ENCODE measurements around the gene IFNA4.
A peak's percentile ranks its signal among the peaks of the same experiment; 100 is the strongest.
"Not testable (repeated sequence)": the region's sequence is repeated elsewhere in the genome, so short reads cannot be mapped to it uniquely, and the experiment has no call there.

IFNA4 gene

DNA sequence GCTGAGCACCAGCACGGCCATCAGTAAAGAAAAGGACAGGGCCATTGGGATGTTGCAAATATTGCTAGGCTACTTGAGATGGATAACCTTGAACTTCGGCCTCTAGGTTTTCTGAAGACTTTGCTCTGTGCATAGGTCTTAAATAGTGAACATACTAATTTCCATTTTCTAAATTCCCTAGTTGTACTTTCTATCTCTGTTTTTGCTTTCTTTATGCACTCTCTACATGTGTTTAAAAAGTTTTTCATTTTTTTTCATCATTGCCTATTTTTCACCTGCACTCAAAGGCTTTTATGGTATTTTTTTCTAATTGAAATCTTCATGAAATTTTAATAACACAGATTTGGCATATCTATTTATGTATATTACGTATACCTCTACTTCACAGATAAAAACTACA lies at the start of gene IFNA4:
IFNA4 (minus strand) TSS at position 101 of the 400 bp plus-strand sequence; CDS start at position 45, 56 bp downstream.
- not testable (repeated sequence) for DNase-seq

DNA sequence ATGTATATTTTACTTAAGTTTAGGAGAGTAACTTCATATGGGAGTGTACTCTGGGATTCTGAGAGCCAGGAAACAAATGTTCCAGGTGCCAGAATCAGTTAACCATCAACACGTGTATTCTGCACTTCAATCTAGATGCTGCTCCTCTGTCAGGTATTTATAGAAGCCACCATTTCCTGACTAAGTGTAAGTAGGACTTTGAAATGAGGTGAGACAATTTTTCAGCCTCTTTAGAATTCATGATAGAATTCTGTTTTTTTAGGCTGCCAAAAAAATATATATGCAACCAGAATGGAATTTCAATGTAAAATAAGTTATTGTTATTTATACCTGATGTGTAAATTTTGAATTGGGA lies 49.0 kb upstream of the IFNA4 start:
- DNase-seq = not testable (repeated sequence)

DNA sequence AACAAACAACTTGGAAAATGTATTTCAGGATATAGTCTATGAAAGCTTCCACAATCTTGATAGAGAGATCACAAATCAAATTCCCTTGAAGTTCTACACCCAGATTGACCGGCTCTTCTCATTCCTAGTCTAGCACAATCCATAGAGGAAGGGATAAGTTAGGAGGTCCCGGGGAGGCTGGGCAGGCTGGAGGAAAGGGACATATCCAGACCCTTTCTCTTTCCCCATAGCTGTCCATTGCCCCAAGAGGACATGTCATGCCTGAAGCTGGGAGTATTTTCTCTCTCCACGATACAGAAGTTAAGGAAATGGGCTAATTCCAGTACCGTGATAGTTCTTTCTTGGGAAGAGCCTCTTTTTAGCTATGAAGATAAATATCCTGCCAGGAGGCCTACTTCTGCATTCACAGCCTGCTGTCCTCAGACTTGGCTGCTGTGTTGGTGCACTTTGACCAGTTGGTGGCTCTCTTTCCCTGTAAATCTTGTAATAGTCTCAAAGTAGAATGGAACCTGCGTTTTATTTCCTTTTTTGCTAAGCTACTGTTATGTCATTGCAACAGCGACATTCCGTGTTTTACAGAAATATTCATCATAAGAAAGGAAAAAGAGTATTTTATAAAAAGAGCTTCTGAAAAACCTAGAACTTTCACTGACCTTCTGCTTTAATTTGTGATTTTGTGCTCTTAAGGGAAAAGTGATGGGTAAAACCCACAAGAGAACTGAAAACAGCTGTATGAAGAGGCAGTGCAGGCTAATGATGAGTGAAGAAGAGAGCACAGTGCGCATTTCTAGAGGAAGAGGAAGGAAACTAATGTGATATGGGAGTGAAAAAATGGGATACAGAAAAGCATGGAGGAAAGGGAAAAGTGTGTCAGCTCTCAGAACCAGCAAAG lies 48.3 kb upstream of the IFNA4 start:
- DNase-seq = peak; percentile 35

DNA sequence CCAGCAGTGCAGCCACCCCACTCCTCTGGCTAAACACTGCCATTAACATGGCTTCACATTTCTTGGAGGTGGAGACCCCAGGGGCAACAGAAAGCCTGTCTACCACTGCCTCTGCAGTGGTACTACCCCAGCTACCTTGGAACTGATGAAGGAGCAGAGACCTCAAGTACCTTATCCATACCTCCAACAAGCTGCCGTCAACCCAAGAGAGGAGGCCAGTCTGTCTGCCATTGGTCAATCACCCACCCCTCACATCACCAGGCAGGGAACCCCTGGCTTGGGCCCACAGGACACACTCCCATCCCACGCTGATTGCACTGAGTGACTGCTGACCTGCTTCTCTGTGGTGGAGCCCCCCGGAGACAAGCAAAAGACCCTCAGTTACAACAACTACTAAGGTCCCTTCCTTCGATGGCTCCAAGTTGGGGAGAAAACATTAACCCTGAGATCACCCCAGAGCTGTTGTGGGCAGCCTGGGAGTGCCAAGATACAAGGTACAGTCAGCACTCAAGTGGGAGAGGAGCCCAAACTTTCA lies 46.8 kb upstream of the IFNA4 start:
- no peak for DNase-seq

DNA sequence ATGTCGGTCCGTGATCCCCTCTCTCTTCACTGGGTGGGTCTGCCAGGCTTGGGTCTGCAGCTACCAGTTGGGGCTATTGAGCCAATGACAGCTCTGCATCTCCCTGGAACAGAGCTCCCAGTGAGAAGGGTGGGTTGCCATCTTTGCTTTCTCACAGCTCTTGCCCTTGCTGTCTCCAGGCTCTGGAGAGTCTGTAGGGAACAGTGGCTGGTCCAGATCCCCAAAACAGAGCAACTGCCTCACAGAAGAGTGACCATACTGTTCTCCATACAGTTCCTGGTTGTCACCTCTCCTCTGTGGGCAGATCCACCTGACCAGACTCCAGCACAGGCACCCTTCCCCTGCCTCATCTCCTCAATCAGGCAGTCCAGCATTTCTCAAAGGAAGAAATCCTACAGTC lies 45.9 kb upstream of the IFNA4 start:
- DNase-seq = no peak

DNA sequence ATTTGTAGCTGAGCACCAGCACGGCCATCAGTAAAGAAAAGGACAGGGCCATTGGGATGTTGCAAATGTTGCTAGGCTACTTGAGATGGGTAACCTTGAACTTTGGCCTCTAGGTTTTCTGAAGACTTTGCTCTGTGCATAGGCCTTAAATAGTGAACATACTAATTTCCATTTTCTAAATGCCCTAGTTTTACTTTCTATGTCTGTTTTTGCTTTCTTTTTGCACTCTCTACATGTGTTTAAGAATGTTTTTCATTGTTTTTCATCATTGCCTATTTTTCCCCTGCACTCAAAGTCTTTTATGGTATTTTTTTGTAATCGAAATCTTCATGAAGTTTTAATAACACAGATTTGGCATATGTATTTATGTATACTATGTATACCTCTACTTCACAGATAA lies 40.7 kb upstream of the IFNA4 start, which contains the start of gene IFNA17:
IFNA17 (minus strand) TSS at position 101 of the 400 bp plus-strand sequence; CDS start at position 52, 49 bp downstream.
- no peak for DNase-seq

DNA sequence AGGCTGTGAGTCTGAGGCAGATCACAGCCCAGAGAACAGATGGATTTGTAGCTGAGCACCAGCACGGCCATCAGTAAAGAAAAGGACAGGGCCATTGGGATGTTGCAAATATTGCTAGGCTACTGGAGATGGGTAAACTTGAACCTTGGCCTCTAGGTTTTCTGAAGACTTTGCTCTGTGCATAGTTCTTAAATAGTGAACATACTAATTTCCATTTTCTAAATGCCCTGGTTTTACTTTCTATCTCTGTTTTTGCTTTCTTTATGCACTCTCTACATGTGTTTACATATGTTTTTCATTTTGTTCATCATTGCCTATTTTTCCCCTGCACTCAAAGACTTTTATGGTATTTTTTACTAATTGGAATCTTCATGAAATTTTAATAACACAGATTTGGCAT lies 29.8 kb upstream of the IFNA4 start, which contains the start of gene IFNA16:
IFNA16 (minus strand) TSS at position 101 of the 400 bp plus-strand sequence; CDS start at position 95, 6 bp downstream.
- not testable (repeated sequence) for DNase-seq

DNA sequence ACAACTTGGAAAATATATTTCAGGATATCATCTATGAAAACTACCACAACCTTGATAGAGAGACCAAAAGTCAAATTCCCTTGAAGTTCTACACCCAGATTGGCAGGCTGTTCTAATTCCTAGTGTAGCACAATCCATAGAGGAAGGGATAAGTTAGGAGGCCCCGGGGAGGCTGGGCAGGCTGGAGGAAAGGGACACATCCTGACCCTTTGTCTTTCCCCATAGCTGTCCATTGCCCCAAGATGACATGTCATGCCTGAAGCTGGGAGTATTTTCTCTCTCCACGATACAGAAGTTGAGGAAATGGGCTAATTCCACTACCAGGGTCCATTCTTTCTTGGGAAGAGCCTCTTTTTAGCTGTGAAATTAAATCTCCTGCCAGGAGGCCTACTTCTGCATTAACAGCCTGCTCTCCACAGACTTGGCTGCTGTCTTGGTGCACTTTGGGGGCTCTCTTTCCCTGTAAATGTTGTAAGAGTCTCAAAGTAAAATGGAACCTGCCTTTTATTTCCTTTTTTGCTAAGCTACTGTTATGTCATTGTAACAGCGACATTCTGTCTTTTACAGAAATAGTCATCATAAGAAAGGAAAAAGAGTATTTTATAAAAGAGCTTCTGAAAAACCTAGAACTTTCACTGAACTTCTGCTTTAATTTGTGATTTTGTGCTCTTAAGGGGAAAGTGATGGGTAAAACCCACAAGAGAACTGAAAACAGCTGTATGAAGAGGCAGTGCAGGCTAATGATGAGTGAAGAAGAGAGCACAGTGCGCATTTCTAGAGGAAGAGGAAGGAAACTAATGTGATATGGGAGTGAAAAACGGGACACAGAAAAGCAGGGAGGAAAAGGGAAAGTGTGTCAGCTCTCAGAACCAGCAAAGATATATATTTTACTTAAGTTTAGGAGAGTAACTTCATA lies 26.3 kb upstream of the IFNA4 start:
- DNase-seq = not testable (repeated sequence)

DNA sequence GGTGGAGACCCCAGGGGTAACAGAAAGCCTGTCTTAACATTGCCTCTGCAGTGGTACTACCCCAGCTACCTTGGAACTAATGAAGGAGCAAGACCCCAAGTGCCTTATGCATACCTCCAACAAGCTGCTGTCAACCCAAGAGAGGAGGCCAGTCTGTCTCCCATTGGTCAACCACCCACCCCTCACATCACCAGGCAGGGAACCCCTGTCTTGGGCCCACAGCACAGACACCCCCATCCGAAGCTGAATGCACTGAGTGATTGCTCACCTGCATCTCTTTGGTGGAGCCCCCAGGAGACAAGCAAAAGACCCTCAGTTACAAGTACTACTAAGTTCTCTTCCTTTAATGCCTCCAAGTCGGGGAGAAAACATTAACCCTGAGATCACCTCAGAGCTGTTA lies 24.8 kb upstream of the IFNA4 start:
- DNase-seq = not testable (repeated sequence)

DNA sequence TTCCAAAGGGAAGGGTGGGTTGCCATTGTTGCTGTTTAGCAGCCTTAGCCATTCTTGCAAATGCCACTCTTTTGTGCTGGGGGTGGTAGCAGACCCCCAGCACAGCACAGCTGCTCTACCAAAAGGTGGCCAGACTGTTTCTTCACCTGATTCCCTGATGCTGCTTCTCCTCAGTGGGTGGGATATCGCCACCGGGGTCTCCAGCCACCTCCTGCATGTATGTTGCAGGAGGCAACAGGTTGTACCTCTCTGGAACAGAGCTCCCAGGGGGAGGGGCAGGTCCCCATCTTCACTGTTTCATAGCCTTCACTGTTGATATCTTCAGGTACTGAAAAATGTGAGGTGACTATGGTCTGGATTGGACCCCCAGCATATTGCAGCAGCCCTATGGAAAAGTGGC lies 23.4 kb upstream of the IFNA4 start:
- DNase-seq = not testable (repeated sequence)

DNA sequence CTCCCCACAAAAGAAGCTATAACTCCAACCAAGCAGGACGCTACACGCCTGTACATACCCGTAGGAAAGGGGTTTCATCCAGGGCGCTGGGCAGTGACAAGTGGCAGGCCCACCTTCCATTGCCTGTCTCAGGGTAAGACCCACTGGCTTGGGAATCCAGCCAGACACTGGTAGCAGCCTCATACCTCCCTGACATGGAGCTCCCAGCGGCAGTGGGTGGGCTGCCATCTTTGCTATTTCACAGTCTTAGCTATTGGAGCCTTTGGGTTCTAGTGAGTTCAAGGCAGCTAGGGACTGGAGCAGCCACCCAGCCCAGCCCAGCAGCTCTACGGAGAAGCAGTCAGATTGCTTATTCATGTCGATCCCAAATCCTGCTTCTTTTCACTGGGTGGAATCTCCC lies 22.9 kb upstream of the IFNA4 start:
- DNase-seq = no peak

DNA sequence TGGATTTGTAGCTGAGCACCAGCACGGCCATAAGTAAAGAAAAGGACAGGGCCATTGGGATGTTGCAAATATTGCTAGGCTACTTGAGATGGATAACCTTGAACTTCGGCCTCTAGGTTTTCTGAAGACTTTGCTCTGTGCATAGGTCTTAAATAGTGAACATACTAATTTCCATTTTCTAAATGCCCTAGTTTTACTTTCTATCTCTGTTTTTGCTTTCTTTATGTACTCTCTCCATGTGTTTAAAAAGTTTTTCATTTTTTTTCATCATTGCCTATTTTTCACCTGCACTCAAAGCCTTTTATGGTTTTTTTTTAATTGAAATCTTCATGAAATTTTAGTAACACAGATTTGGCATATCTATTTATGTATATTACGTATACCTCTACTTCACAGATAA lies 19.7 kb upstream of the IFNA4 start, which contains the start of gene IFNA10:
IFNA10 (minus strand) TSS at position 101 of the 400 bp plus-strand sequence; CDS start at position 55, 46 bp downstream.
- not testable (repeated sequence) for DNase-seq

DNA sequence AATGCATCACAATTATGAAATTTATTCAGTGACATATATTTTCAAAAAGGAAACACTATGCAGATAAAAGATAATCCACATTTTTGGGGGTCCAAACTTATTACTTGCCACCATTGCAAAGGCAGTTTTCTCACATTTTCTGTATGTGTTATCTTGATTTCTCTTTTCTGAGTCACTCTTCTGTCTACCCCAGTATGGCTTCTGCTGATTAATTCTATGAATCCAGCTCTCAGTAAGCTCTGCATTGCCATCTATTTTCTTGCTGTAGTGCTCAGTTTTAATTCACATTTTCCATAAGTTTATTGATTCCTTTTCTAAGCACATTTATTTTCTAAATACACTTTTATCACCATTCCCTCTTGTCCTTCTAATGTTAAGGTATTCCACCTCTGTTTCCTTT lies 17.8 kb upstream of the IFNA4 start:
- DNase-seq = no peak

DNA sequence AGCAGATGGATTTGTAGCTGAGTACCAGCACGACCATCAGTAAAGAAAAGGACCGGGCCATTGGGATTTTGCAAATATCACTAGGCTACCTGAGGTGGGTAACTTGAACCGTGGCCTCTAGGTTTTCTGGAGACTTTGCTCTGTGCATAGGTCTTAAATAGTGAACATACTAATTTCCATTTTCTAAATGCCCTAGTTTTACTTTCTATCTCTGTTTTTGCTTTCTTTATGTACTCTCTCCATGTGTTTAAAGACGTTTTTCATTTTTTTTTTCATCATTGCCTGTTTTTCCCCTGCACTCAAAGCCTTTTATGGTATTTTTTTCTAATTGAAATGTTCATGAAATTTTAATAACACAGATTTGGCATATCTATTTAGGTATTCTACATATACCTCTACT lies 14.7 kb upstream of the IFNA4 start, which contains the start of gene IFNA7:
IFNA7 (minus strand) TSS at position 101 of the 400 bp plus-strand sequence; CDS start at position 61, 40 bp downstream.
- DNase-seq = not testable (repeated sequence)

DNA sequence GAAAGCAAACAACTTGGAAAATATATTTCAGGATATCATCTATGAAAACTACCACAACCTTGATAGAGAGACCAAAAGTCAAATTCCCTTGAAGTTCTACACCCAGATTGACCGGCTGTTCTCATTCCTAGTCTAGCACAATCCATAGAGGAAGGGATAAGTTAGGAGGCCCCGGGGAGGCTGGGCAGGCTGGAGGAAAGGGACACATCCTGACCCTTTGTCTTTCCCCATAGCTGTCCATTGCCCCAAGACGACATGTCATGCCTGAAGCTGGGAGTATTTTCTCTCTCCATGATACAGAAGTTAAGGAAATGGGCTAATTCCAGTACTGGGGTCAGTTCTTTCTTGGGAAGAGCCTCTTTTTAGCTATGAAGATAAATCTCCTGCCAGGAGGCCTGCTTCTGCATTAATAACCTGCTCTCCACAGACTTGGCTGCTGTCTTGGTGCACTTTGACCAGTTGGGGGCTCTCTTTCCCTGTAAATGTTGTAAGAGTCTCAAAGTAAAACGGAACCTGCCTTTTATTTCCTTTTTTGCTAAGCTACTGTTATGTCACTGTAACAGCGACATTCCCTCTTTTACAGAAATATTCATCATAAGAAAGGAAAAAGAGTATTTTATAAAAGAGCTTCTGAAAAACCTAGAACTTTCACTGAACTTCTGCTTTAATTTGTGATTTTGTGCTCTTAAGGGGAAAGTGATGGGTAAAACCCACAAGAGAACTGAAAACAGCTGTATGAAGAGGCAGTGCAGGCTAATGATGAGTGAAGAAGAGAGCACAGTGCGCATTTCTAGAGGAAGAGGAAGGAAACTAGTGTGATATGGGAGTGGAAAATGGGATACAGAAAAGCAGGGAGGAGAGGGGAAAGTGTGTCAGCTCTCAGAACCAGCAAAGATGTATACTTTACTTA lies 7.7 kb upstream of the IFNA4 start:
- peak; percentile 22 for DNase-seq

DNA sequence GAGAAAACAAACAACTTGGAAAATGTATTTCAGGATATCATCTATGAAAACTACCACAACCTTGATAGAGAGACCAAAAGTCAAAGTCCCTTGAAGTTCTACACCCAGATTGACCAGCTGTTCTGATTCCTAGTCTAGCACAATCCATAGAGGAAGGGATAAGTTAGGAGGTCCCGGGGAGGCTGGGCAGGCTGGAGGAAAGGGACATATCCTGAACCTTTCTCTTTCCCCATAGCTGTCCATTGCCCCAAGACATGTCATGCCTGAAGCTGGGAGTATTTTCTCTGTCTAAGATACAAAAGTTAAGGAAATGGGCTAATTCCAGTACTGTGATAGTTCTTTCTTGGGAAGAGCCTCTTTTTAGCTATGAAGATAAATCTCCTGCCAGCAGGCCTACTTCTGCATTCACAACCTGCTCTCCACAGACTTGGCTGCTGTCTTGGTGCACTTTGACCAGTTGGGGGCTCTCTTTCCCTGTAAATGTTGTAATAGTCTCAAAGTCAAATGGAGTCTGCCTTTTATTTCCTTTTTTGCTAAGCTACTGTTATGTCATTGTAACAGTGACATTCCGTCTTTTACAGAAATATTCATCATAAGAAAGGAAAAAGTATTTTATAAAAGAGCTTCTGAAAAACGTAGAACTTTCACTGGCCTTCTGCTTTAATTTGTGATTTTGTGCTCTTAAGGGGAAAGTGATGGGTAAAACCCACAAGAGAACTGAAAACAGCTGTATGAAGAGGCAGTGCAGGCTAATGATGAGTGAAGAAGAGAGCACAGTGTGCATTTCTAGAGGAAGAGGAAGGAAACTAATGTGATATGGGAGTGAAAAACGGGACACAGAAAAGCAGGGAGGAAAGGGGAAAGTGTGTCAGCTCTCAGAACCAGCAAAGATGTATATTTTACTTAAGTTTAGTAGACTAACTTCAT lies 4.3 kb downstream of the IFNA4 start:
- DNase-seq = peak; percentile 17

DNA sequence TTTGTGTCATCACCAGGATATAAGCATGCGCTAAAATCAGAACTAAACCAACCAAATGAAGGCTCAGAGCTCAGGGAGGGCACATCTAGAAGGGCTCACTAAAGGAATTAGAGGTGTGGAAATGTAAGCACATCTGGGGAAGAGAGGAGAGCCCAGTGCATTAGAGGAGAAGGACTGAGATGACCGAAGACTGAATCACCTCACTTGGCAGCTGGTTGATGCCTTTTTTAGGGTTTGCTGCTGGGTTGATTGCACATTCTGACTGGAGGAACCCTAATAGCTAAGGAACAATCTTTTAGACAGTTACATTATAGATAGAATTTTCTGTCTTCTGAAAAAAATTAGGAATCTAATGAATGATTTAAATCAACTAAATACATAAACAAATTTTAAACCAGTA lies 12.7 kb downstream of the IFNA4 start:
- DNase-seq = no peak

DNA sequence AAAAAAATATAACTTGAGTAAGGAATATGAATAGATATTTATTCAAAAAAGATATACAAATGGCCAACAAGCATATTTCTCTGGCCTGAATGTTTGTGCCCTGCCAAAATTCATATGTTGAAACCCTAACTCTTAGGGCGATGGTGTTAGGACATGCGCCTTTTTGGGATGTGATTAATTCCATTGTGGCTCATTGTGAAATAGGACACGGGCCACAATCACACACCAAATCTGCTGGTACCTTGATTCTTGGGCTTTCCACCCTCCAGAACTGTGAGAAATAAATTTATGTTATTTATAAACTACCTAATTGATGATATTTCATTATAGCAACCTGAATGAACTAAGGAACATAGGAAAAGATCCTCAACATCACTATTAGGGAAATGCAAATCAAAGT lies 15.2 kb downstream of the IFNA4 start:
- no peak for DNase-seq

DNA sequence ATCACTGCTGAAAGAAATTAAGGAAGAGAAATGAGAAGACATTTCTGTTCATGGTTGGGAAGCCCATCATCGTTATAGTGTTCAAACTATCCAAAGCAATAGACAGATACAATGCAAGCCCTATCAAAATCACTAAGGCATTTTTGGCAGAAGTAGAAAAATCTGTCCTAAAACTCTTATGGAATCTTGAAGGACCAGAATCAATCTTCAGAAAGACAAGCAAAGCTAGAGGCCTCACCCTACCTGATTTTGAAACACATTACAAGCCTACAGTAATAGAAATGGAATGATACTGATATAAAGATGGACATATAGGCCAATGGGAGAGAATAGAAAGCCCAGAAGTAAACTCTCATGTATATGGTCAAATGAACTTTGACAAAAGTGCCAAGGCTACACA lies 16.0 kb downstream of the IFNA4 start:
- DNase-seq = no peak

DNA sequence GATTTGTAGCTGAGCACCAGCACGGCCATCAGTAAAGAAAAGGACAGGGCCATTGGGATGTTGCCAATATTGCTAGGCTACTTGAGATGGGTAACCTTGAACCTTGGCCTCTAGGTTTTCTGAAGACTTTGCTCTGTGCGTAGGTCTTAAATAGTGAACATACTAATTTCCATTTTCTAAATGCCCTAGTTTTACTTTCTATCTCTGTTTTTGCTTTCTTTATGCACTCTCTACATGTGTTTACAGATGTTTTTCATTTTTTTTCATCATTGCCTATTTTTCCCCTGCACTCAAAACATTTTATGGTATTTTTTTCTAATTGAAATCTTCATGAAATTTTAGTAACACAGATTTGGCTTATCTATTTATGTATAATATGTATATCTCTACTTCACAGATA lies 20.8 kb downstream of the IFNA4 start, which contains the start of gene IFNA21:
IFNA21 (minus strand) TSS at position 101 of the 400 bp plus-strand sequence; CDS start at position 53, 48 bp downstream.
- DNase-seq = not testable (repeated sequence)

Measured in CD4-positive, alpha-beta T cell treated with Interleukin-17A for 4 hours (primary cell).